Measurements from ENCODE around the gene GRID1. TPM values are rescaled to one million over a fixed set of nuclear protein-coding genes. Genes with fewer than 3 reads are reported as not detected.

Gene GRID1
- total RNA-seq, 1 donor: not detected

DNA sequence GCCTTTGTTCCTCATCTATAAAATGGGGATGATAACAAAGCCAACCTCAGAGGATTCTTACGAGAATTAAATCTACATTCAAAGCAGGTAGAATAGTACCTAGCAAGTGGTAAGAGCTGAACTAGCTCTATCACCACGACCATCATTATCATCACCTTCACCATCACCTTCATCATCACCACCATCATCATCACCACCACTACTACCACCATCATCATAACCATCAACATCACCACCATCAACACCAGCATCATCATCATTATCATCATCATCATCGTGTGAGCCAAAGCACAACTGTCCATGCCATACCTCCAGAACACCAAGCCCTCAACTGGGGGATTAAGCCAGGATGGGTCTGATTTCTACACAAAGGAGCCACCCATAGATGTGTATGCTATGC lies 206.8 kb downstream of the GRID1 start:
- DNase-seq (ENCODE audit: low read depth): no peak

DNA sequence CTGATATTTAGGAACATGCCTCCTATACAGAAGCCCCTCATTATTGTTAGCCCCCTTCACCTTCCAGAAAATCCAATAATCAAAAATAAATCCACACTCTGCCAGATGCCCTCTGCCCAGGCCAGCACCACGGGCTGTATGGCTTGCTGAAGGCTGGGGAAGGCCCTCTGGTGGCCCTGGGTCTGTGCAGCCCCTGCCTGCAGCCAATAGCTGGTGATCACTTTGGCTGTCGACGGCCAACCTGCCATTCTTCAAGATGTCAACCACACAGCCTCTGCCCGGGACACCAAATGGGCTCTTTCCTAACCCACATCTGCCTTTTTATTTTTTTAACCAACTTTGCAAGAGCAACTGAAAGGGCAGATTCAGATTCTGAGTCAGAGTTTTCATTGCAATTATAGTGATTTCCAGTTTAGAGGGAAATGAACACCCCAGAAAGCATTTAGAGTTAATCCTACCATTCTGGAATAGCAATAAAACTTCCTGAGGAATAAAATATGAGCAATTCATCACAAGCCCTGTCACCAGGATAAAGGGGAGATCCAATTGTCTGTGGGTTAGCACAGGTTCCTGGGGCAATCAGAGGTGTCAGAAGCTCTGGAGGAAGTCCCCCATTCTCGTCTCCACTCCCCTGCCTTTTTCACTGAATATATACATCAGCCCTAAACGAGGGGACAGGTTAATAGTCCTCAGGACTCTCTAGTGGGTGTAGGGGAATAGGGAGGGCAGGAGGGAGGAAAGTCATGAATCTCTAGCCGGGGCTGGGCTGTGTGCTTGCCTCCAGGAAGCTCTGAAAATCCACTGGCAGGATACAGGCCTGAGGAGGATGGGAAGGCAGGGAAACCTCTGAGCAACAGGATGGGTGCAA lies 211.3 kb downstream of the GRID1 start:
- DNase-seq (ENCODE audit: low read depth): no peak
- H3K4me3 ChIP-seq (ENCODE audit: low read depth, low read length): no peak overlapping the region
- no peak for TF ChIP-seq CTCF (IDR thresholded peaks at IDR 0.05; ENCODE audit: insufficient read depth, low read length)

More for the DNA sequence above, 206.8 kb downstream of the GRID1 start:
- no peak overlapping the region for H3K4me3 ChIP-seq (ENCODE audit: low read depth, low read length)
- no peak for TF ChIP-seq CTCF (IDR thresholded peaks at IDR 0.05; ENCODE audit: insufficient read depth, low read length)

- no peak overlapping the region for H3K4me3 ChIP-seq (ENCODE audit: low read depth, low read length)
- no peak for TF ChIP-seq CTCF (IDR thresholded peaks at IDR 0.05; ENCODE audit: insufficient read depth, low read length)
Measured at GRCh38 chr10:86153751-86154150, 212.8 kb downstream of the GRID1 start.

GRCh38 chr10:86152911-86153310 lies 213.7 kb downstream of the GRID1 start:
- TF ChIP-seq CTCF (IDR thresholded peaks at IDR 0.05; ENCODE audit: insufficient read depth, low read length): no peak
- no peak for DNase-seq (ENCODE audit: low read depth)
- no peak overlapping the region for H3K4me3 ChIP-seq (ENCODE audit: low read depth, low read length)

More at GRCh38 chr10:86153751-86154150, 212.8 kb downstream of the GRID1 start:
- DNase-seq (ENCODE audit: low read depth): no peak

- no peak for DNase-seq (ENCODE audit: low read depth)
- H3K4me3 ChIP-seq (ENCODE audit: low read depth, low read length): no peak overlapping the region
- TF ChIP-seq CTCF (IDR thresholded peaks at IDR 0.05; ENCODE audit: insufficient read depth, low read length): no peak
Measured at GRCh38 chr10:86152354-86152753, 214.2 kb downstream of the GRID1 start.

- TF ChIP-seq CTCF (IDR thresholded peaks at IDR 0.05; ENCODE audit: insufficient read depth, low read length): no peak
- no peak overlapping the region for H3K4me3 ChIP-seq (ENCODE audit: low read depth, low read length)
- no peak for DNase-seq (ENCODE audit: low read depth)
Measured at GRCh38 chr10:86151613-86152012, 215.0 kb downstream of the GRID1 start.

All from fibroblast of the aortic adventitia (primary cell).